ENCODE data around the gene ATG2B. TPM values are rescaled to one million over a fixed set of nuclear protein-coding genes. Genes with fewer than 3 reads are reported as not detected.

Gene ATG2B
- total and polyA plus RNA-seq, 9 of the 15 experiments (the other 6 are each of a cell fraction or from before 2014, with no cell fraction given), result 0.83 to 12.9 (median 8.7) TPM

DNA sequence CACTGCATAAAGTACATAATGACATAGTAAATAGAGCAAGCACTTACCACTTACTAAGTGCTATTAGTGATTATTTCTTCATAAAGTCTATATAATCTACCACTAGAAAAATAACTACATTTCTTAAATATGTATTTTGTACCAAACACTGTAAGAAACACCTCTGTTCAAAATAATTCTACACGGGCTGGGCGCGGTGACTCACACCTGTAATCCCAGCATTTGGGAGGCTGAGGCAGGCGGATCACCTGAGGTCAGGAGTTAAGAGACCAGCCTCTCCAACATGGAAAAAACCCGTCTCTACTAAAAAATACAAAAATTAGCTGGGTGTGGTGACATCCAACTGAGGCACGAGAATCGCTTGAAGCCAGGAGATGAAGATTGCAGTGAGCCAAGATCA, 38.9 kb downstream of the ATG2B start (continued):
- TF ChIP-seq ZNF318 (IDR thresholded peaks at IDR 0.05; ENCODE audit: borderline replicate concordance in 1 of 2, low read depth in 1 of 2) (no peak), FOXM1 (IDR thresholded peaks at IDR 0.05; ENCODE audit: low read depth) (no peak), FOXM1 (CRISPR knock-in tag; IDR thresholded peaks at IDR 0.05; ENCODE audit: low read depth) (no peak), ZBTB1 (CRISPR knock-in tag; IDR thresholded peaks at IDR 0.05; ENCODE audit: borderline replicate concordance, low read depth) (no peak), TCFL5 (CRISPR knock-in tag; conservative IDR thresholded peaks at IDR 0.05) (no peak), DMBX1 (CRISPR knock-in tag; IDR thresholded peaks at IDR 0.05; ENCODE audit: borderline replicate concordance) (no peak)
- TF ChIP-seq, protein P1, sequence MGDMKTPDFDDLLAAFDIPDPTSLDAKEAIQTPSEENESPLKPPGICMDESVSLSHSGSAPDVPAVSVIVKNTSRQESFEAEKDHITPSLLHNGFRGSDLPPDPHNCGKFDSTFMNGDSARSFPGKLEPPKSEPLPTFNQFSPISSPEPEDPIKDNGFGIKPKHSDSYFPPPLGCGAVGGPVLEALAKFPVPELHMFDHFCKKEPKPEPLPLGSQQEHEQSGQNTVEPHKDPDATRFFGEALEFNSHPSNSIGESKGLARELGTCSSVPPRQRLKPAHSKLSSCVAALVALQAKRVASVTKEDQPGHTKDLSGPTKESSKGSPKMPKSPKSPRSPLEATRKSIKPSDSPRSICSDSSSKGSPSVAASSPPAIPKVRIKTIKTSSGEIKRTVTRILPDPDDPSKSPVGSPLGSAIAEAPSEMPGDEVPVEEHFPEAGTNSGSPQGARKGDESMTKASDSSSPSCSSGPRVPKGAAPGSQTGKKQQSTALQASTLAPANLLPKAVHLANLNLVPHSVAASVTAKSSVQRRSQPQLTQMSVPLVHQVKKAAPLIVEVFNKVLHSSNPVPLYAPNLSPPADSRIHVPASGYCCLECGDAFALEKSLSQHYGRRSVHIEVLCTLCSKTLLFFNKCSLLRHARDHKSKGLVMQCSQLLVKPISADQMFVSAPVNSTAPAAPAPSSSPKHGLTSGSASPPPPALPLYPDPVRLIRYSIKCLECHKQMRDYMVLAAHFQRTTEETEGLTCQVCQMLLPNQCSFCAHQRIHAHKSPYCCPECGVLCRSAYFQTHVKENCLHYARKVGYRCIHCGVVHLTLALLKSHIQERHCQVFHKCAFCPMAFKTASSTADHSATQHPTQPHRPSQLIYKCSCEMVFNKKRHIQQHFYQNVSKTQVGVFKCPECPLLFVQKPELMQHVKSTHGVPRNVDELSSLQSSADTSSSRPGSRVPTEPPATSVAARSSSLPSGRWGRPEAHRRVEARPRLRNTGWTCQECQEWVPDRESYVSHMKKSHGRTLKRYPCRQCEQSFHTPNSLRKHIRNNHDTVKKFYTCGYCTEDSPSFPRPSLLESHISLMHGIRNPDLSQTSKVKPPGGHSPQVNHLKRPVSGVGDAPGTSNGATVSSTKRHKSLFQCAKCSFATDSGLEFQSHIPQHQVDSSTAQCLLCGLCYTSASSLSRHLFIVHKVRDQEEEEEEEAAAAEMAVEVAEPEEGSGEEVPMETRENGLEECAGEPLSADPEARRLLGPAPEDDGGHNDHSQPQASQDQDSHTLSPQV (IDR thresholded peaks at IDR 0.05), result no peak
- TF ChIP-seq, protein P2, sequence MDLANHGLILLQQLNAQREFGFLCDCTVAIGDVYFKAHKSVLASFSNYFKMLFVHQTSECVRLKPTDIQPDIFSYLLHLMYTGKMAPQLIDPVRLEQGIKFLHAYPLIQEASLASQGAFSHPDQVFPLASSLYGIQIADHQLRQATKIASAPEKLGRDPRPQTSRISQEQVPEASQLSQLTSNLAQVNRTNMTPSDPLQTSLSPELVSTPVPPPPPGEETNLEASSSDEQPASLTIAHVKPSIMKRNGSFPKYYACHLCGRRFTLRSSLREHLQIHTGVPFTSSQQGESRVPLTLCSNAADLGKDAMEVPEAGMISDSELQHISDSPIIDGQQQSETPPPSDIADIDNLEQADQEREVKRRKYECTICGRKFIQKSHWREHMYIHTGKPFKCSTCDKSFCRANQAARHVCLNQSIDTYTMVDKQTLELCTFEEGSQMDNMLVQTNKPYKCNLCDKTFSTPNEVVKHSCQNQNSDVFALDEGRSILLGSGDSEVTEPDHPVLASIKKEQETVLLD (IDR thresholded peaks at IDR 0.05), result no peak
